HepG2 (cell line): ENCODE data around the gene CLIC4. TPM values are rescaled to one million over a fixed set of nuclear protein-coding genes. Genes with fewer than 3 reads are reported as not detected.

Experiments used
- AGO1 ChIP-seq: fragments of 200-400 bp; formaldehyde crosslinking; IDR thresholded peaks from 2 replicates; pipeline ENCODE4 v1.6.1; 2017; ENCODE audit warnings: mild to moderate bottlenecking, low read depth, low read length, moderate library complexity; ENCODE audit not compliant: poor library complexity, severe bottlenecking
- ARID4A ChIP-seq: sonication (generic); formaldehyde crosslinking; IDR thresholded peaks from 2 replicates; pipeline ENCODE4 v1.5.0; 2020; ENCODE audit warnings: mild to moderate bottlenecking, missing genetic modification reagents, borderline replicate concordance
- ATAD3A ChIP-seq: sonication (generic); formaldehyde crosslinking; IDR thresholded peaks from 2 replicates; pipeline ENCODE4 v1.4.0; 2020; ENCODE audit warnings: missing genetic modification reagents
- EEA1 ChIP-seq: sonication (generic); formaldehyde crosslinking; IDR thresholded peaks from 2 replicates; pipeline ENCODE4 v1.5.1; 2020; ENCODE audit warnings: mild to moderate bottlenecking, missing genetic modification reagents, borderline replicate concordance
- ERF ChIP-seq: IDR thresholded peaks from 2 replicates; pipeline ENCODE4 v1.6.1; 2018; ENCODE audit warnings: missing biosample characterization, missing genetic modification reagents
- GRHL1 ChIP-seq: sonication (generic); formaldehyde crosslinking; conservative IDR thresholded peaks from 2 replicates; pipeline ENCODE4 v1.8.0; 2022; ENCODE audit warnings: missing genetic modification reagents
- IRF1 ChIP-seq: sonication (generic); formaldehyde crosslinking; IDR thresholded peaks from 2 replicates; pipeline ENCODE4 v1.4.0; 2020; ENCODE audit warnings: low read depth, mild to moderate bottlenecking, missing genetic modification reagents
- KAT7 ChIP-seq: IDR thresholded peaks from 2 replicates; pipeline ENCODE4 v1.6.1; 2018; ENCODE audit warnings: borderline replicate concordance, missing compliant biosample characterization
- KDM1A ChIP-seq: IDR thresholded peaks from 2 replicates; pipeline ENCODE4 v1.6.1; 2016; ENCODE audit warnings: missing compliant biosample characterization
- NR1H2 ChIP-seq: sonication (generic); formaldehyde crosslinking; IDR thresholded peaks from 2 replicates; pipeline ENCODE4 v1.8.1; 2022; ENCODE audit warnings: low read depth, missing genetic modification reagents, borderline replicate concordance
- RFX3 ChIP-seq: IDR thresholded peaks from 2 replicates; pipeline ENCODE4 v1.6.1; 2016; ENCODE audit warnings: missing biosample characterization, missing genetic modification reagents
- RFXAP ChIP-seq: sonication (generic); formaldehyde crosslinking; IDR thresholded peaks from 2 replicates; pipeline ENCODE4 v1.4.0; 2020; ENCODE audit warnings: missing genetic modification reagents, borderline replicate concordance
- RORA ChIP-seq: sonication (generic); formaldehyde crosslinking; IDR thresholded peaks from 2 replicates; pipeline ENCODE4 v1.5.0; 2020; ENCODE audit warnings: mild to moderate bottlenecking, missing genetic modification reagents, moderate library complexity
- SIX1 ChIP-seq: sonication (generic); formaldehyde crosslinking; IDR thresholded peaks from 2 replicates; pipeline ENCODE4 v1.4.0; 2020; ENCODE audit warnings: missing genetic modification reagents, borderline replicate concordance
- ZFP90 ChIP-seq: sonication (generic); formaldehyde crosslinking; IDR thresholded peaks from 2 replicates; pipeline ENCODE4 v1.8.0; 2022; ENCODE audit warnings: missing genetic modification reagents, mild to moderate bottlenecking, inconsistent platforms, borderline replicate concordance
- ZGPAT ChIP-seq: IDR thresholded peaks from 2 replicates; pipeline ENCODE4 v1.6.1; 2016; ENCODE audit warnings: mild to moderate bottlenecking
- ZKSCAN1 ChIP-seq: fragments of 150-350 bp; IDR thresholded peaks from 2 replicates; pipeline ENCODE4 v1.6.1; 2014; ENCODE audit warnings: low read length
- ZNF12 ChIP-seq: sonication (generic); formaldehyde crosslinking; IDR thresholded peaks from 2 replicates; pipeline ENCODE4 v1.5.0; 2020; ENCODE audit warnings: missing genetic modification reagents
- ZNF446 ChIP-seq: sonication (generic); formaldehyde crosslinking; IDR thresholded peaks from 2 replicates; pipeline ENCODE4 v1.5.0; 2020; ENCODE audit warnings: mild to moderate bottlenecking, missing genetic modification reagents
- ZNF605 ChIP-seq: sonication (generic); formaldehyde crosslinking; IDR thresholded peaks from 2 replicates; pipeline ENCODE4 v1.8.0; 2022; ENCODE audit warnings: mild to moderate bottlenecking, missing genetic modification reagents
- ZNF652 ChIP-seq: IDR thresholded peaks from 2 replicates; pipeline ENCODE4 v1.6.1; 2016; ENCODE audit warnings: low read depth, borderline replicate concordance
- polyA plus RNA-seq, 8 experiments: library from polyadenylated mRNA; depleted of rRNA in 3 of 8; stranded (reverse) in 7 of 8; unstranded in 1 of 8; fragments of >200 nt; fragmentation: Illumina TruSeq in 4 of 8; extraction: Trizol in 4 of 8; gene quantifications; 2 replicates each; pipeline versions ENCODE4 v1.2.1 to v1.2.3, GENCODE V29; 2011 to 2016; ENCODE audit warnings: low read depth in 4 of 8, missing spikeins in 1 of 8, mixed read lengths in 1 of 8; ENCODE audit not compliant: insufficient read depth in 1 of 8
- total RNA-seq, 5 experiments: library from RNA; depleted of rRNA; stranded (reverse); fragments of >200 nt; fragmentation: Illumina TruSeq; extraction: Trizol; gene quantifications; 2 replicates each; pipeline ENCODE4 v1.2.3, GENCODE V29; 2016; ENCODE audit warnings: low read depth in 1 of 5
- TF ChIP-seq, protein P1 (sequence below): sonication (generic); formaldehyde crosslinking; IDR thresholded peaks from 2 replicates; pipeline ENCODE4 v1.4.0; 2020; ENCODE audit warnings: mild to moderate bottlenecking, missing genetic modification reagents

Gene CLIC4
- total and polyA plus RNA-seq, 2 of the 13 experiments (the other 11 are each of a cell fraction or from before 2014, with no cell fraction given): 23.3 to 77.4 TPM

GRCh38 chr1:24767351-24767750 lies 22.1 kb downstream of the CLIC4 start (continued):
- TF ChIP-seq ARID4A (CRISPR knock-in tag) (no peak; the same call in 1 of the 2 replicates), ZNF12 (no peak), RFX3 (CRISPR knock-in tag) (no peak), AGO1 (no peak), ZNF605 (CRISPR knock-in tag) (no peak), NR1H2 (CRISPR knock-in tag) (peak; percentile 99), KDM1A (CRISPR knock-in tag) (peak; percentile 87), RFXAP (CRISPR knock-in tag) (no peak), ZFP90 (CRISPR knock-in tag) (no peak), KAT7 (CRISPR knock-in tag) (no peak), IRF1 (no peak), ZNF446 (CRISPR knock-in tag) (no peak), RORA (CRISPR knock-in tag) (no peak), GRHL1 (CRISPR knock-in tag) (no peak), ZGPAT (CRISPR knock-in tag) (peak; percentile 72), ZKSCAN1 (no peak), ERF (peak; percentile 67; the same call in 1 of the 2 replicates), ZNF652 (peak; percentile 55; the same call in 1 of the 2 replicates), EEA1 (CRISPR knock-in tag) (no peak), ATAD3A (CRISPR knock-in tag) (no peak), SIX1 (CRISPR knock-in tag) (peak; percentile 68; the same call in 1 of the 2 replicates)
- TF ChIP-seq, protein P1, sequence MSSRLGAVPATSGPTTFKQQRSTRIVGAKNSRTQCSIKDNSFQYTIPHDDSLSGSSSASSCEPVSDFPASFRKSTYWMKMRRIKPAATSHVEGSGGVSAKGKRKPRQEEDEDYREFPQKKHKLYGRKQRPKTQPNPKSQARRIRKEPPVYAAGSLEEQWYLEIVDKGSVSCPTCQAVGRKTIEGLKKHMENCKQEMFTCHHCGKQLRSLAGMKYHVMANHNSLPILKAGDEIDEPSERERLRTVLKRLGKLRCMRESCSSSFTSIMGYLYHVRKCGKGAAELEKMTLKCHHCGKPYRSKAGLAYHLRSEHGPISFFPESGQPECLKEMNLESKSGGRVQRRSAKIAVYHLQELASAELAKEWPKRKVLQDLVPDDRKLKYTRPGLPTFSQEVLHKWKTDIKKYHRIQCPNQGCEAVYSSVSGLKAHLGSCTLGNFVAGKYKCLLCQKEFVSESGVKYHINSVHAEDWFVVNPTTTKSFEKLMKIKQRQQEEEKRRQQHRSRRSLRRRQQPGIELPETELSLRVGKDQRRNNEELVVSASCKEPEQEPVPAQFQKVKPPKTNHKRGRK: no peak
